Spinal cord (tissue), 10 donors: ENCODE measurements around the gene DDI2. TPM values are rescaled to one million over a fixed set of nuclear protein-coding genes. Genes with fewer than 3 reads are reported as not detected.
A peak's percentile ranks its signal among the peaks of the same experiment; 100 is the strongest.
"Not testable (repeated sequence)": the region's sequence is repeated elsewhere in the genome, so short reads cannot be mapped to it uniquely, and the experiment has no call there.

Experiments
- DNase-seq, 6 donors: peaks; one replicate each; pipeline versions ENCODE4 v3.0.0 to v3.0.0-alpha.2; 2013 to 2015; ENCODE audit warnings: low spot score in 6 of 6, low read depth in 4 of 6
- H3K27ac ChIP-seq: one replicate; pipeline ENCODE4 v1.5.1; 2013; ENCODE audit warnings: low read depth, low read length, control low read depth
- H3K27me3 ChIP-seq: one replicate; pipeline ENCODE4 v1.6.1; 2013; ENCODE audit warnings: low read length; ENCODE audit not compliant: control insufficient read depth, insufficient read depth
- H3K36me3 ChIP-seq: one replicate; pipeline ENCODE4 v1.6.1; 2013; ENCODE audit warnings: low read length; ENCODE audit not compliant: control insufficient read depth, insufficient read depth
- H3K4me1 ChIP-seq: one replicate; pipeline ENCODE4 v1.6.1; 2013; ENCODE audit warnings: low read length; ENCODE audit not compliant: control insufficient read depth, insufficient read depth
- H3K4me3 ChIP-seq: one replicate; pipeline ENCODE4 v1.5.1; 2013; ENCODE audit warnings: low read depth, low read length, control low read depth
- H3K9me3 ChIP-seq: one replicate; pipeline ENCODE4 v1.6.1; 2013; ENCODE audit warnings: low read length; ENCODE audit not compliant: control insufficient read depth, insufficient read depth
- WGBS: methylation state at CpG from one replicate; pipeline ENCODE4 v1.1.5; 2013; ENCODE audit warnings: missing lambda C conversion rate; ENCODE audit not compliant: insufficient coverage; 5-methylcytosine and 5-hydroxymethylcytosine counted together
- polyA plus RNA-seq, 2 donors: library from polyadenylated mRNA; unstranded; fragments of 120-200 nt; gene quantifications; one replicate each; pipeline ENCODE4 v1.2.1, GENCODE V29; 2013; ENCODE audit not compliant: insufficient read length in 2 of 2
- total RNA-seq, 2 donors: library from RNA; depleted of rRNA in 1 of 2; stranded (reverse); fragments of 120-200 nt in 1 of 2; fragments of >200 nt in 1 of 2; gene quantifications; one replicate each; pipeline versions ENCODE4 v1.2.3 to v1.2.4, GENCODE V29; 2013 to 2014
- donor health status: healthy.

DDI2 gene
- total and polyA plus RNA-seq, 4 donors, result 9.5 to 26.6 (median 12.2) TPM

DNA sequence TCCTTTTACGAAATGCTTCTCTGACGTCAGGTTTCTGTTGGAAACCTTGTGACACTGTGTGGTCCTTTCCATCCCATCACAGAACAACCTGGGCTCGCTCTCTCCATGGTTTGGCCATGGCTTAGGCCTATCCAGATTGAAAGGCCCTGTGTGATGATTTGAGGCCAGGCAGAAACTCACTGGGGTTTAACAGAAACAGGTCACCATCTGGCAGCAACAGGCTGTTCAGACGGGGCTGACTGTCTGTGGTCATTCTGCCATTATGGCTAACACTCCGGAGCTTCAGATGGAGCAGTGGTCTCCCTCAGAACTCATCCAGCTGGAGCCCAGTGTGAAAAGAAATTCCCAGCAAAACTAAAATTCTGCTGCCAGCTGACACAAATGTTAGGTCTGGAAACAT is 76.1 kb downstream of the DDI2 start:
- H3K9me3 ChIP-seq, result no peaks in the 10 kb centered on the region
- peaks cover 6% of the 10 kb centered on the region for H3K36me3 ChIP-seq
- peaks cover 22% of the 10 kb centered on the region for H3K4me1 ChIP-seq
- no peak overlapping the region for H3K27ac ChIP-seq
- no peak for DNase-seq
- H3K27me3 ChIP-seq, result no peaks in the 10 kb centered on the region
- no peak overlapping the region for H3K4me3 ChIP-seq
- WGBS, result 90% methylated on average over 3 of the region's 5 CpGs

DNA sequence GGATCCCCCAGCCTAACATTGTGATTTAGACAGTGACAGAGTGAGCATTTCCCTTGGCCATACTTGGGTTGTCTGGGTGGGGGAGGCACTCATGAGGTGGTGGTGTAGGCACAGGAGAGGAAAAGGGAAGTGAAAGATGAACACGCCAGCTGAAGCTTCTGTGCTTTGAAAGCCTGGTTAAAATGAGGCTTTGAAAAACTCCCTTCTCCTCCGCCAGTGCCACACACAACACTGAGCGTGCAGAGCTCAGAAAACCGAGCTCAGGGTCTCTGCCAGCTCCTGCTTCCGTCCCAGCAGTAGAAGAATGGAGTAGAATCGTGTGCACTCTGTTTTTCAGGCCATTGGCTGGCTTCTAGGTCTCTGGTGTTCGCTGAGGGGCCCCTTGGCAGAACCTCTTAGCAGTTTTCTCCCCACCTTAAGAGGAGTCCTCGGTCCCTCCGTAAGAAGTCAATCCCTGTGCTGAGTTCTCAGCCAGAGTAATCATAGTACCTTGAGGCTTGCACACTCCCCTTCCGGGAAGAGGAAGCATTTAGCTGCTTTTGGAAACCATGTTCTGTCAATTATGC is 79.8 kb downstream of the DDI2 start:
- peak in 2 of 6 donors; percentile 21 to 72 for DNase-seq
- Histone ChIP-seq H3K27ac (peak overlapping the region; percentile 36), H3K9me3 (no peaks in the 10 kb centered on the region), H3K27me3 (no peaks in the 10 kb centered on the region), H3K4me3 (no peak overlapping the region), H3K4me1 (peaks cover 26% of the 10 kb centered on the region), H3K36me3 (peaks cover under 1% of the 10 kb centered on the region)
- WGBS, result 39% methylated on average over 8 of the region's 10 CpGs

DNA sequence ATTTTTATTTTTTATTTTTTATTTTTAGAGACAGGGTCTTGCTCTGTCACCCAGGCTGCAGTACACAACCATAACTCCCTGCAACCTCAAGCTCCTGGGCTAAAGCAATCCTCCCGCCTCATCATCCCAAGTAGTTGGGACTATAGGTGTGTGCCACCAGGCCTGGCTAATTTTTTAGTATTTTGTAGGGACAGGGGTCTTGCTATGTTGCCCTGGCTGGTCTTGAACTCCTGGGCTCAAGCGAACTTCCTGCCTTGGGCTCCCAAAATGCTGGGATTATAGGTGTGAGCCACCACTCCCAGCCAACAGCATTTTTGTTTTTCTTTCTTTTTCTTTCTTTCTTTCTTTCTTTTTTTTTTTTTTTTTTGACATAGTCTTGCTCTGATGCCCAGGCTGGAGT is 80.9 kb downstream of the DDI2 start:
- WGBS, result no CpG with 5 or more reads among the region's 2 CpGs
- no peaks in the 10 kb centered on the region for H3K9me3 ChIP-seq
- no peaks in the 10 kb centered on the region for H3K27me3 ChIP-seq
- H3K4me1 ChIP-seq, result peaks cover 33% of the 10 kb centered on the region
- H3K27ac ChIP-seq, result no peak overlapping the region
- peaks cover 5% of the 10 kb centered on the region for H3K36me3 ChIP-seq
- DNase-seq, result no peak
- no peak overlapping the region for H3K4me3 ChIP-seq

DNA sequence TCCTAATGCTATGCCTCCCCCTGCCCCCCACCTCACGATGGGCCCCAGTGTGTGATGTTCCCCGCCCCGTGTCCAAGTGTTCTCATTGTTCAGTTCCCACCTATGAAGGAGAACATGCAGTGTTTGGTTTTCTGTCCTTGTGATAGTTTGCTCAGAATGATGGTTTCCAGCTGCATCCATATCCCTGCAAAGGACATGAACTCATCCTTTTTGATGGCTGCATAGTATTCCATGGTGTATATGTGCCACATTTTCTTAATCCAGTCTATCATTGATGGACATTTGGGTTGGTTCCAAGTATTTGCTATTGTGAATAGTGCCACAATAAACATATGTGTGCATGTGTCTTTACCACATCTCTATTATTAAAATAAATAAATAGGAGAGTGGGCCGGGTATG is 82.1 kb downstream of the DDI2 start:
- peaks cover 42% of the 10 kb centered on the region for H3K4me1 ChIP-seq
- WGBS, result no CpG with 5 or more reads among the region's 4 CpGs

GRCh38 chr1:15700508-15700907 is 83.2 kb downstream of the DDI2 start:
- H3K36me3 ChIP-seq, result peaks cover 14% of the 10 kb centered on the region
- DNase-seq, result peak in 2 of 6 donors; percentile 27 to 51
- no peak overlapping the region for H3K27ac ChIP-seq
- H3K4me1 ChIP-seq, result peaks cover 48% of the 10 kb centered on the region
- 35% methylated on average over 2 of the region's 6 CpGs for WGBS
- H3K9me3 ChIP-seq, result no peaks in the 10 kb centered on the region
- no peak overlapping the region for H3K4me3 ChIP-seq
- H3K27me3 ChIP-seq, result no peaks in the 10 kb centered on the region

More for the DNA sequence above, 82.1 kb downstream of the DDI2 start:
- not testable (repeated sequence) for H3K27ac ChIP-seq, H3K36me3 ChIP-seq, H3K4me3 ChIP-seq, H3K9me3 ChIP-seq, DNase-seq, H3K27me3 ChIP-seq

DNA sequence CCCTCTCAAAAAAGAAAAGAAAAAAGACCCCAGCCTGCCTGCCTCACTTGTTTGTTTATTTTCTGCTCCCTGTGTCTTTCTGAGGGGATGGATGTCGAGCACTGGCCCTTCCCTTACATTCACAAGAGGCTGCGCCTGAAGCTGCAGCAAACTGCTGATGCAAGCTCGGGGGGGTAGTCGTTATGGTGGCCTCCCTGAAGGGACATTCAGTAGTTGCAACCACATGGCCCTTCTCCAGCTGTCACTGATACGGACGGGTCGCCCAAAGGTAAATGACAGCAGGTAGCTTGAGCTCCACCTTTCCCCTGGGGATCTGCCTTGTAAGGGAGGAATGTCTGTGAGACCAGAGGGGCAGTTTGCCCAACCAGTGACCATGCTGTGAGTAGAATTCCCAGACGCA is 84.5 kb downstream of the DDI2 start:
- Histone ChIP-seq H3K27ac (no peak overlapping the region), H3K36me3 (peaks cover 22% of the 10 kb centered on the region), H3K9me3 (no peaks in the 10 kb centered on the region), H3K4me1 (peaks cover 41% of the 10 kb centered on the region), H3K4me3 (no peak overlapping the region), H3K27me3 (no peaks in the 10 kb centered on the region)
- WGBS, result 78% methylated on average over 6 of the region's 8 CpGs
- no peak for DNase-seq

- Histone ChIP-seq H3K9me3 (no peaks in the 10 kb centered on the region), H3K4me3 (no peak overlapping the region), H3K27ac (peak overlapping the region; percentile 58), H3K36me3 (peaks cover 24% of the 10 kb centered on the region), H3K27me3 (no peaks in the 10 kb centered on the region), H3K4me1 (peaks cover 35% of the 10 kb centered on the region)
- DNase-seq, result no peak
- 76% methylated on average over 18 of the region's 19 CpGs for WGBS
Measured at GRCh38 chr1:15702722-15703550, 85.7 kb downstream of the DDI2 start.

GRCh38 chr1:15703562-15703961 is 86.3 kb downstream of the DDI2 start:
- Histone ChIP-seq H3K4me3 (no peak overlapping the region), H3K4me1 (peaks cover 31% of the 10 kb centered on the region), H3K27me3 (no peaks in the 10 kb centered on the region), H3K9me3 (no peaks in the 10 kb centered on the region), H3K36me3 (peaks cover 24% of the 10 kb centered on the region), H3K27ac (peak overlapping the region; percentile 58)
- peak in 2 of 6 donors; percentile 51 to 84 for DNase-seq
- WGBS, result 53% methylated on average over 6 of the region's 9 CpGs

DNA sequence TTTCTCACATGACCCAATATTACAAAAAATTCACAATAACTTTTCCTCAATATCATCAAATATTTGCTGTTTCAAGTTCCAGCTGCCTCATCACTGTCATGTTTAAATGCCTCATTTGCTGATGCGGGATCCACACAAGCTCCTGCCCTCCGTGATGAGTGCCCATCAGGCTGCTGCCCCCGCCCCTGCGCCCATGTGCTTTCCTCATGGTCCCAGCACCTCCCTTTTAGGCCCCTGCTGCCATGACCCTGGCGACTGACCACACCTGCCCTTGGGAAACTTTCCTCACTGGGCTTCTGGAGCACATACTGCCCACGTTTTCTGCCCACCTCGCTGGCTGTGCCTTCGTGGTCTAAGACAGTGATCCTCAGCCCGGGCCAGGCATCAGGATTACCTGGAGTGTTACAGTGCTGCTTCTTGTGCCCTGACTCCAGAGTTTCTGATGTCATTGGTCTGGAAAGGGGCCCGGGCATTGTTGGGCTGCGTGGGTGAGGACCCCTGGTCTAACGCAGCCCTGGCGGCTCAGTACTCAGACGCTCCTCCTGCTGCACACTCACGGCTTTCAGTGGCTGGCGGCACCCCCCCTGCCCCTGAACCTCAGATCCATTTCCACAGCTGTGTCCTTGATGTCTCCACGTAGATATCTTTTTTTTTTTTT is 87.4 kb downstream of the DDI2 start:
- WGBS, result 89% methylated on average over 15 of the region's 17 CpGs
- H3K4me1 ChIP-seq, result peaks cover 31% of the 10 kb centered on the region
- DNase-seq, result no peak
- peaks cover 24% of the 10 kb centered on the region for H3K36me3 ChIP-seq
- H3K27me3 ChIP-seq, result no peaks in the 10 kb centered on the region
- peak overlapping the region; percentile 49 for H3K27ac ChIP-seq
- no peak overlapping the region for H3K4me3 ChIP-seq
- H3K9me3 ChIP-seq, result no peaks in the 10 kb centered on the region
